Endothelial cell of umbilical vein (primary cell): Measurements from ENCODE around the gene HDHD3. TPM values are rescaled to one million over a fixed set of nuclear protein-coding genes. Genes with fewer than 3 reads are reported as not detected.

ENCODE experiments used
- BruUV-seq: library from RNA; stranded (reverse); fragments of 400-500 nt; replicated peaks from 2 replicates; lab custom pipeline; 2021; lab: Mats Ljungman, UMichigan
- CTCF ChIA-PET: fragments of 300-600, 350-600 bp; sonication (Branson Sonifier 250); formaldehyde crosslinking; loops from one replicate; lab custom pipeline; 2021; ENCODE audit warnings: antibody characterized with exemption, inconsistent platforms; lab: Charles Lee
- POLR2A ChIA-PET: fragments of 300-600, 350-600 bp; sonication (Branson Sonifier 250); formaldehyde crosslinking; loops from one replicate; lab custom pipeline; 2021; ENCODE audit warnings: antibody characterized with exemption, inconsistent platforms; lab: Charles Lee
- DNase-seq: peaks from one replicate; pipeline ENCODE4 v3.0.0-alpha.2; 2011; ENCODE audit warnings: low read depth, low spot score
- FAIRE-seq: peaks from 2 replicates; lab custom pipeline; 2011; peaks lifted over from hg19 to GRCh38; lab: Jason Lieb, UNC
- H2AFZ ChIP-seq: 2 replicates; pipeline ENCODE4 v1.6.0; 2012; ENCODE audit warnings: low read depth, low read length, control low read depth, inconsistent platforms
- H3K27ac ChIP-seq: 2 replicates; pipeline ENCODE4 v1.5.1; 2011; ENCODE audit warnings: low read depth, mild to moderate bottlenecking, control low read depth, low read length, moderate library complexity; ENCODE audit not compliant: insufficient read depth
- H3K27me3 ChIP-seq, 2 experiments: 2 replicates each; pipeline versions ENCODE4 v1.6.0 to v1.6.1; 2011; ENCODE audit warnings: low read length in 2 of 2, mixed read lengths in 1 of 2; ENCODE audit not compliant: control insufficient read depth in 2 of 2, insufficient read depth in 2 of 2
- H3K36me3 ChIP-seq, 2 experiments: 2 replicates in 1 of 2; 3 replicates in 1 of 2; pipeline ENCODE4 v1.5.1; 2011; ENCODE audit warnings: low read length in 2 of 2, mild to moderate bottlenecking in 1 of 2, moderate library complexity in 1 of 2; ENCODE audit not compliant: control insufficient read depth in 2 of 2, insufficient read depth in 2 of 2; ENCODE audit errors: extremely low read depth in 1 of 2
- H3K4me1 ChIP-seq: 3 replicates; pipeline ENCODE4 v1.5.1; 2011; ENCODE audit warnings: mild to moderate bottlenecking, low read length; ENCODE audit not compliant: control insufficient read depth, insufficient read depth; ENCODE audit errors: extremely low read depth
- H3K4me2 ChIP-seq: 2 replicates; pipeline ENCODE4 v1.6.1; 2011; ENCODE audit warnings: low read length, control low read depth, mixed read lengths; ENCODE audit not compliant: insufficient read depth
- H3K4me3 ChIP-seq, 3 experiments: fragments of 200-600 bp in 1 of 3; sonication (generic), shearing (Covaris generic) in 1 of 3; replicated peaks in 1 of 3; 2 replicates each; pipeline ENCODE4 v1.5.1; 2011 to 2016; ENCODE audit warnings: control low read depth in 3 of 3, low read length in 3 of 3, mild to moderate bottlenecking in 2 of 3, inconsistent platforms in 1 of 3, low read depth in 1 of 3, moderate library complexity in 1 of 3; ENCODE audit not compliant: insufficient read depth in 1 of 3
- H3K79me2 ChIP-seq: 2 replicates; pipeline ENCODE4 v1.6.0; 2012; ENCODE audit warnings: low read length, inconsistent platforms; ENCODE audit not compliant: control insufficient read depth, insufficient read depth
- H3K9ac ChIP-seq: replicated peaks from 2 replicates; pipeline ENCODE3; 2011; ENCODE audit warnings: low read length, control low read depth; ENCODE audit not compliant: insufficient read depth; ENCODE audit errors: extremely low read depth
- H3K9me1 ChIP-seq: replicated peaks from 3 replicates; pipeline ENCODE4 v1.6.0; 2011; ENCODE audit warnings: mild to moderate bottlenecking, low read length; ENCODE audit not compliant: control insufficient read depth, insufficient read depth; ENCODE audit errors: extremely low read depth
- H3K9me3 ChIP-seq: replicated peaks from 2 replicates; pipeline ENCODE4 v1.5.1; 2012; ENCODE audit warnings: low read length, inconsistent platforms; ENCODE audit not compliant: control insufficient read depth, insufficient read depth
- H4K20me1 ChIP-seq: replicated peaks from 2 replicates; pipeline ENCODE3; 2011; ENCODE audit warnings: mild to moderate bottlenecking, low read length; ENCODE audit not compliant: control insufficient read depth, insufficient read depth; ENCODE audit errors: extremely low read depth
- CTCF ChIP-seq, 2 donors: IDR thresholded peaks; 1 replicate in 1 of 2; 2 replicates in 1 of 2; pipeline ENCODE4 v1.5.1; 2011; ENCODE audit warnings: low read length in 2 of 2, mild to moderate bottlenecking in 2 of 2, moderate library complexity in 2 of 2, control low read depth in 1 of 2, inconsistent platforms in 1 of 2, low read depth in 1 of 2; ENCODE audit not compliant: insufficient read depth in 1 of 2; ENCODE audit errors: extremely low read depth in 1 of 2
- EZH2 ChIP-seq: IDR thresholded peaks from 2 replicates; pipeline ENCODE4 v1.6.1; 2012; ENCODE audit warnings: borderline replicate concordance, low read depth, mild to moderate bottlenecking, moderate library complexity, low read length, inconsistent platforms; ENCODE audit not compliant: severe bottlenecking
- FOS ChIP-seq: IDR thresholded peaks from 2 replicates; pipeline ENCODE4 v1.6.1; 2011; ENCODE audit warnings: mild to moderate bottlenecking, low read length, moderate library complexity, borderline replicate concordance; ENCODE audit not compliant: insufficient read depth
- GATA2 ChIP-seq: IDR thresholded peaks from 2 replicates; pipeline ENCODE4 v1.7.0; 2011; ENCODE audit warnings: low read depth, mild to moderate bottlenecking, moderate library complexity, mixed read lengths, low read length; ENCODE audit not compliant: insufficient read length, insufficient read depth
- JUN ChIP-seq: IDR thresholded peaks from 2 replicates; pipeline ENCODE4 v1.6.1; 2011; ENCODE audit warnings: borderline replicate concordance, low read depth; ENCODE audit not compliant: insufficient read length, insufficient read depth
- MYC ChIP-seq: IDR thresholded peaks from one replicate; pipeline ENCODE4 v1.6.1; 2011; ENCODE audit warnings: mild to moderate bottlenecking, low read depth, low read length
- POLR2A ChIP-seq: IDR thresholded peaks from 2 replicates; pipeline ENCODE4 v1.6.1; 2012; ENCODE audit warnings: low read depth, mild to moderate bottlenecking, control low read depth, low read length
- POLR2AphosphoS5 ChIP-seq: IDR thresholded peaks from 2 replicates; pipeline ENCODE4 v1.6.1; 2012; ENCODE audit warnings: low read depth, mild to moderate bottlenecking, control low read depth, low read length, moderate library complexity; ENCODE audit not compliant: insufficient read depth
- dilution Hi-C: fragments of 300-500 bp; cut with MboI; formaldehyde crosslinking; loops from one replicate; pipeline ENCODE4 v1.15.0; 2019; ENCODE audit warnings: low sequenced_read_pairs; ENCODE audit not compliant: extremely low pct_ligation_motif_present
- intact Hi-C: fragments of 100-400 bp; cut with micrococcal nuclease; formaldehyde crosslinking; loops from one replicate; pipeline ENCODE4 v1.10.0; 2022
- polyA plus RNA-seq, 4 experiments: library from polyadenylated mRNA; depleted of rRNA in 3 of 4; stranded (reverse) in 3 of 4; unstranded in 1 of 4; fragments of >200 nt; gene quantifications; 2 replicates each; pipeline versions ENCODE4 v1.2.1 to v1.2.3, GENCODE V29; 2011 to 2012; ENCODE audit warnings: missing spikeins in 1 of 4
- total RNA-seq: library from RNA; stranded (reverse); gene quantifications from 2 replicates; pipeline ENCODE4 v1.2.3, GENCODE V29; 2021
- TF ChIP-seq, protein P1 (sequence below): IDR thresholded peaks from 2 replicates; pipeline ENCODE4 v1.6.1; 2011; ENCODE audit not compliant: insufficient read depth, insufficient read length

The HDHD3 gene
- total and polyA plus RNA-seq, 2 donors (not counting 3 experiments of a cell fraction or from before 2014, with no cell fraction given) = 7.6 to 14.1 TPM

- no peak overlapping the region for H3K27ac ChIP-seq
- no peaks in the 10 kb centered on the region for H3K9me1 ChIP-seq
- H3K9me3 ChIP-seq = no peaks in the 10 kb centered on the region
- no TSS peak for BruUV-seq
- peaks cover 24 to 36% of the 10 kb centered on the region in 2 experiments for H3K27me3 ChIP-seq
- ChIA-PET CTCF (no interaction called here), POLR2A (no interaction called here)
- dilution Hi-C loops = no loop called here
- intact Hi-C loops = no loop called here
- no peaks in the 10 kb centered on the region for H3K36me3 ChIP-seq
- FAIRE-seq (no peak), DNase-seq (no peak)
- no peak for TF ChIP-seq FOS
- TF ChIP-seq EZH2 = no peak
- TF ChIP-seq, protein P1, sequence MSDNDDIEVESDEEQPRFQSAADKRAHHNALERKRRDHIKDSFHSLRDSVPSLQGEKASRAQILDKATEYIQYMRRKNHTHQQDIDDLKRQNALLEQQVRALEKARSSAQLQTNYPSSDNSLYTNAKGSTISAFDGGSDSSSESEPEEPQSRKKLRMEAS = no peak
- TF ChIP-seq POLR2AphosphoS5 = no peak
- no peak for TF ChIP-seq GATA2
- TF ChIP-seq MYC = no peak
- TF ChIP-seq JUN = no peak
- TF ChIP-seq CTCF (IDR thresholded peaks at IDR 0.05; ENCODE audit: extremely low read depth in 1 of 2, insufficient read depth in 1 of 2, low read depth in 1 of 2, low read length in 2 of 2) = no peak
- TF ChIP-seq POLR2A = no peak
- H3K4me3 ChIP-seq = no peak overlapping the region
- H3K9ac ChIP-seq = no peak overlapping the region
- H3K4me2 ChIP-seq = no peak overlapping the region
- H3K4me1 ChIP-seq = peaks cover 4% of the 10 kb centered on the region
- H4K20me1 ChIP-seq = no peaks in the 10 kb centered on the region
- H3K79me2 ChIP-seq = no peaks in the 10 kb centered on the region
- H2AFZ ChIP-seq = no peak overlapping the region
Observed at GRCh38 chr9:113345671-113346070, 31.1 kb downstream of the HDHD3 start.
